Measurements from ENCODE around the gene TVP23A.
"Not testable (repeated sequence)": the region's sequence is repeated elsewhere in the genome, so short reads cannot be mapped to it uniquely, and the experiment has no call there.

Gene TVP23A

DNA sequence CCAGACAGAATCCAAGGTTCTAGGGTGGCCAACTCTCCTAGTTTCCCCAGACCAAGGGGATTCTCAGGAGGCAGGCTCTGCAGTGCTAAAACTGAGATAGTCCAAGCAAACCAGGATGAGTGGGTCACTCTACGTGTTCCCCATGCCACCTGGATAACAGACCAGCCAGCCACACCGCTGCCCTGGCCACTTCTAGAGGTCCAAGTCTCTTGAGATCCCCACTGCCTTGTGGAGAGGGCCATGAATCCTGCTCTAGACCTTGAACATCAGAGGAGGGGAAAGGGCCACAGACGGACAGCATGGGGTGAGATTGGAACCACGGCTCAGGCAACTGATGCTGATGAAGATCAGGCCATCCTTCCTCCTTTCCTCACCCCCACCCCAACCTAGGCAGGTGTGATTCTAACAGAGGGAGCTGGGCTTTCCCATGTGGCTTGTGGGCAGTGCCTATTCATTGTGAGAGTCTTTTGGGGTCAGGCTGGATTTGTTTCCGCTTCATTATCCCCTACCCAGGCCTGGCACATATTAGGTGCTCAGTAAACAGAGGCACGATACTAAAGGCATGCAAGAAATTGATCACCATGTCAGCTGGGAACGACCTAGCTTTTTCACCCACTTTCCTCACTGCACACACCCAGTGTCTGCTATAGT is 16.8 kb upstream of the TVP23A start:
- no peak for DNase-seq

DNA sequence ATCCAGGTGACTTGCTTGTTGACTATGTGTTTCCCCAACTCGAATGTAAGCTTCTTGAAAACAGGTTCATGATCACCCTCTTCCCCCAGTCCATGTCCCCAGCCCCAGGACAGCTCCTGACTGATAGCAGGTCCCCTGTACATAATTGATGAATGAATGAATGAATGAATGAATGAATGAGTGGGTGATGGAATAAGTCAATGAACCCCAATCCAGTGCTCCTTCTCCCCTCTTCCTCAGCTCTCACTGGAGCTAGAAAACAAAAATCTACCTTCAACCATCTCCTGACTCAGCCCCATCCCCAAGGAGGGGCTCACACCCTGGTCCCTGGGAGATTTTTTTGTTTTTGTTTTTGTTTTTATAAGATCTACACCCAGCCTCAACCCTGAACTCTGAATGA is 16.2 kb upstream of the TVP23A start:
- no peak for DNase-seq

DNA sequence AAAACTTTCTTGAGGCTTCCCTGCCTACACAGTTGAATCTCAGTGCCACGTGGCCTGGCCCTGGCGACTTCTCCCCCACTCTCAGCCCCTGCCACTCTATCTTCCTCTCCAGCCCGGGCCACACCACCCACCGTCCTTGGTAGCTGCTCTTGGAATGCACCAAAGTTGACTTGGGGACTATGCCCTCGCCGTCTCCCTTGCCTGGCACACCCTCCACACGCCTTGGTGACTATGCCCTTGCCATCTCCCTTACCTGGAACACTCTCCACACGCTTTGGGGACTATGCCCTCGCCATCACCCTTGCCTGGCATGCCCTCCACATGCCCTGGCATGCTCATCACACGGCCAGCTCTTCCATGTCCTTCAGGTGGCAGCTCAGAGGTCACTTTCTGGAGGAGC is 15.5 kb upstream of the TVP23A start:
- no peak for DNase-seq

DNA sequence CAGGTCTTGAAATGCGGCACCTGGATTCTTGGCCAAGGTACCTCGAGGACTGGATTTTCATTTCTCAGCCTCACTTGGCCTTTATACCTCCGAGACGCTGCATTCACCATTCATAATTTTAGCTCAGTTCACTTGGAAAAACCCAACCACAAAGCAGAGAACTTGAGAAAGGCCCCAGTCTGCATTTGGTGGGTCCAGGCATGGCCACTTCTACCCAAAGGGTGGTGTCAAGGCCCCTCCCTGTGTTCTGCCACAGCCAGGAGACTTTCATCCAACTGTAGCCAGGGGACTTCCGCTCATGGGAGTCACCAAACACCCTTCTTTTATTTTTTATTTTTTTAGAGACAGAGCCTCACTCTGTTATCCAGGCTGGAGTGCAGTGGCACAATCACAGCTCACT is 14.7 kb upstream of the TVP23A start:
- DNase-seq, result no peak

- no peak for DNase-seq
Observed at GRCh38 chr16:10831894-10832886, 13.6 kb upstream of the TVP23A start.

GRCh38 chr16:10830240-10830639 is 11.6 kb upstream of the TVP23A start:
- DNase-seq, result not testable (repeated sequence)

DNA sequence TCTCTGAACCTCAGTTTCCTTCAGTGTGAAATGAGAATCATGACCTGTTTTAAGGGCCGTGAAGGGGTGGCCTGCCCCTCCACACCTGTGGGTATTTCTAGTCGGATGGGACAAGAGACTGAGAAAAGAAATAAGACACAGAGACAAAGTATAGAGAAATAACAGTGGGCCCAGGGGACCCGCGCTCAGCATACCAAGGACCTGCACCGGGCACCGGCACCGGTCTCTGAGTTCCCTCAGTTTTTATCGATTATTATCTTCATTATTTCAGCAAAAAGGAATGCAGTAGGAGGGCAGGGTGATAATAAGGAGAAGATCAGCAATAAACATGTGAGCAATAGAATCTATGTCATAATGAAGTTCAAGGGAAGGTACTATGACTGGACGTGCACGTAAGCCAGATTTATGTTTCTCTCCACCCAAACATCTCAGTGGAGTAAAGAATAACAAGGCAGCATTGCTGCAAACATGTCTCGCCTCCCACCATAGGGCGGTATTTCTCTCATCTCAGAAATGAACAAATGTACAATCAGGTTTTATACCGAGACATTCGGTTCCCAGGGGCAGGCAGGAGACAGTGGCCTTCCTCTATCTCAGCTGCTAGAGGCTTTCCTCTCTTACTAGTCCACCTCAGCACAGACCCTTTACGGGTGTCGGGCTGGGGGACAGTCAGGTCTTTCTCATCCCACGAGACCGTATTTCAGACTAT is 10.9 kb upstream of the TVP23A start:
- DNase-seq, result not testable (repeated sequence)

- no peak for DNase-seq
Observed at GRCh38 chr16:10828851-10829366, 10.3 kb upstream of the TVP23A start.

- no peak for DNase-seq
Observed at GRCh38 chr16:10827691-10828341, 9.2 kb upstream of the TVP23A start.

DNA sequence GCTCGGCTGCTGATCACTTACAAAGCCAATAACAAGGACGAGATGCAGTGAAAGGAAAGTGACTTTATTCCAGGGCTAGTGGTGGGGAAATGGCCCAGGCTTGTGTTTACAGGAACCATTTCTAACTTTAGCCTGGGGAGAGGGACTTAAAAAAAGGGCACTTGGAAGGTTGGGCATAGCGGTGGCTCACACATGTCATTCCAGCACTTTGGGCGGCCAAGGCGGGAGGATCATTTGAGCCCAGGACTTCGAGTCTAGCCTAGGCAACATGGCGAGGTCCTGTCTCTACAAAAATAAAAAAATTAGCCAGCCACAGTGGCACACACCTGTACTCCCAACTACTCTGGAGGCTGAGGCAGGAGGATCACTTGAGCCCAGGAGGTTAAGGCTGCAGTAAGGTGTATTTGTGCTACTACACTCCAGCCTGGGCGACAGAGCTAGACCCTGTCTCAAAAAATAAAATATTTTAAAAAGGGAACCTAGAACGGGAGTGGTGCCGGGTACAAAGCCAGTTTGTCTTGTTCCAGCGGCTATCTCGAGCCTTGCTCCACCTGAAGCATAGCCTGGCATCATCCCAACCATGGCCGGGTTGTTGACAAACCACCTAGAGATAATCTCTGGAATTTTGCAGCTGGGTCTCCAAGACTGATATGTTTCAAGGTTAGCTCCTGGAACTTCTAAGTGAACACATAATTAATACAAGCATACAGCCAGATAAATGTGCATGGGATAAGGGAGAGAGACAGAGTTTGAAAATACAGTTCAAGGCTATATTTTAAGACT is 5.7 kb upstream of the TVP23A start:
- DNase-seq, result no peak

DNA sequence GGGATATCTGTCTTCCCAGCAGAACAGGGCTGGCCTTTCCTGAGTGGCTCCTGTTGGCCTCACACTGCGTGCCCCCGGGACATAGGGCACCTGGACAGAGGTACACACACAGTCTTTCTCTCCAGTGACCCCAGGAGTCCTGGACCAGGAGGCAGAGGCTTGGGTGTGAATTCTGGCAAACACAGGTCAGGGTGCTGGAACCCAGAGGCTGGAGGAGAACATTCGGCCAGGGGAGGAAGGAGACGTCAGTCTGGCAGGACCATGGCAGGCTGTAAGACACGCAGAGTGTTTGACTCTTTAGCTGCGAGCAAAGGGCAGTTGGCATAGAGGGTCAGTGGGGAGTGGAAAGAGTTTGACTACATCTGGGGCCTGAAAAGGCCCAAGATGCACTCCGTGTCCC is 4.1 kb upstream of the TVP23A start:
- DNase-seq, result no peak

DNA sequence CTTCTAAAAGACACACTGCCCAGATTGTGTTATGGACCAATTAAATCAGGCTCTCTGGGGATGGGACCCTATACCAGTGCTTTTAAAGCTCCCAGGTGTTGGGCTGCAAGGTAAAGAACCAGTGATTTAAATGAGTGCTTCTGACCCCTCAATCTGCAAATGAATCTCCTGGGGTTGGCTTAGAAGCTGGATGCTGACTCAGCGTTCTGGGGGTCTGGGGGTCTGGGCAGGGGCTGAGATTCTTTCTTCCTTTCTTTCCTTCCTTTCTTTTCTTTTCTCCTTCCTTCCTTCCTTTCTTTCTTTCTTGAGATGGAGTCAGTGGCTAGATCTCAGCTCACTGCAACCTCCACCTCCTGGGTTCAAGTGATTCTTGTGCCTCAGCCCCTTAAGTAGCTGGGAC is 2.0 kb upstream of the TVP23A start:
- DNase-seq, result no peak

GRCh38 chr16:10817514-10817913 is 1.1 kb downstream of the TVP23A start:
- peak; percentile 9 for DNase-seq

- DNase-seq, result no peak
Observed at GRCh38 chr16:10813099-10813455, 5.5 kb downstream of the TVP23A start.

- no peak for DNase-seq
Observed at GRCh38 chr16:10812312-10813098, 6.1 kb downstream of the TVP23A start.

DNA sequence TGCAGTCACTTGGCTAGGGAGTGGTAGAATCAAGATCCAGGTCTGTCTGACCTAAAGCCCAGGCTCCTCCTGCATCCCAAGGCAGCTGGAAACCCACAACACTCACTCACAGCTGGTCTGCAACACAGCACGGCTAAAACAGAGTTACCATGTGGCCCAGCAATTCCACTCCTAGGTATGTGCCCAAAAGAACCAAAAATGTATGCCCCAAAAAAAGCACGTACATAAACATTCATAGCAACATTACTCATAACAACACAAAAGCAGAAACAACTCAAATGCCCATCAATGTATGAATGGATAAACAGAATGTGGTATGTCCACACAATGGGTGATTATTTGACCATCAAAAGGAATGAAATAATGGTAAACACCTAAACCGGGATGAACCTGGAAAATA is 8.9 kb downstream of the TVP23A start:
- DNase-seq, result no peak

- no peak for DNase-seq
Observed at GRCh38 chr16:10808850-10809249, 9.7 kb downstream of the TVP23A start.

DNA sequence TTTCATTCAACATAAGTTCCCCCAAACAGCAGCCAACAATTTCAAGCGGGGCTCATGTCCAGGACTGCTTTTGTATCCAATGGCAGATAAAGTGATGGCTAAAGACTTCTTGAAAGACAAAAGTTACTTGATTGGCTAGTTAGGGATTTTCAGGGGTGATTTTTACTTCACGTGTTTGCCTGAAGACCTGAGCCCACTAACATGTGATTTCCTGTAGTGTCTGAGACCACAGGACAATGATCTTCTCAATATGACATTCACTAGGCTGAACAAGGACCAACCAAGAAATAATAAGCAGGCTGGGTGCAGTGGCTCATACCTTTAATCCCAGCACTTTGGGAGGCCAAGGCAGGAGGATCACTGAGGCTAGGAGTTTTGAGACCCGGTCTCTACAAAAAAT is 10.4 kb downstream of the TVP23A start:
- DNase-seq, result no peak

GRCh38 chr16:10806698-10807097 is 11.9 kb downstream of the TVP23A start:
- DNase-seq, result no peak

- no peak for DNase-seq
Observed at GRCh38 chr16:10805334-10805733, 13.3 kb downstream of the TVP23A start.

GRCh38 chr16:10799736-10800135 is 18.9 kb downstream of the TVP23A start:
- no peak for DNase-seq

All from retina (tissue), 1 donor.